ENCODE data around the gene WDR35. TPM values are rescaled to one million over a fixed set of nuclear protein-coding genes. Genes with fewer than 3 reads are reported as not detected.

The WDR35 gene
- total RNA-seq, 1 donor from 2014 or later, result 8.8 TPM

DNA sequence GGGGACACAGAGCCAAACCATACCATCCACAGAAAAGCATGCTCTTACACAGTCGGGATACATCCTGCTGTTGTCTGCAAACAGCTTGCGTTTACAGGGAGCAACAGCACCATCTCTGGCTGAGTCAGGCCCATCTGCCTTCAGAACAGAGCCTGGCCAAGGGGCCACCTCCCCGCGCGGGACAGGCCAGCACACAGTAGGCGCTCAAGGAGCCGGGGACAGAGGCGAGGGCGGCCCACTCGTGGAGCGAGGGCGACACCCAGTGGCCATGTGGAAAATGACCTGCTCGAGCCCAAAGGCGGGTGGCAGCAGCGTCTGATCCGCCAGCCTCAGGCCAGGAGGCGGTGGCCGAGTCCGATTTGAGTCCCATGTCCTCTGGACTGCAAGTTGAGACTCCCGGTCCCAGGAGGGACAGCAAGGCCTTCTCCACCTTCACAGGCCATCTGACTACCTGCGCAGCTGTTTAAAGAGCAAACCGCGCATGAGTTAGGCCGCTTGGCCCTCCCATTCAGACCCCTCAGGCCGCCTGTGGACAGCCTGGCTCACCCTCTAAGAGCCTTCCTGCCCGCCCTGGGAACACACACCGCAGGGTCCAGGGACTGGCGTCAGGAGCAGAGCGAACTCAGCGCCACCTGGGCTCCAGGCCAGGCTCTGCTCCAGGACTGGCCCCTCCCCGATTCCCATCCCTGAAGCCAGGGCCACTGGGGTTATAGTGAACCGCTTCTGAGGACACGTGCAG is 126.4 kb downstream of the WDR35 start:
- intact Hi-C loops (cut with DNase I), result no loop called here
- Histone ChIP-seq H3K4me1 (peaks cover 10% of the 10 kb centered on the region), H3K4me3 (no peak overlapping the region), H3K27ac (no peak overlapping the region), H3K9me3 (no peaks in the 10 kb centered on the region), H3K27me3 (ENCODE audit: low read depth) (no peaks in the 10 kb centered on the region), H3K36me3 (no peaks in the 10 kb centered on the region)
- peak; percentile 82 for DNase-seq
- TF ChIP-seq, protein P1, sequence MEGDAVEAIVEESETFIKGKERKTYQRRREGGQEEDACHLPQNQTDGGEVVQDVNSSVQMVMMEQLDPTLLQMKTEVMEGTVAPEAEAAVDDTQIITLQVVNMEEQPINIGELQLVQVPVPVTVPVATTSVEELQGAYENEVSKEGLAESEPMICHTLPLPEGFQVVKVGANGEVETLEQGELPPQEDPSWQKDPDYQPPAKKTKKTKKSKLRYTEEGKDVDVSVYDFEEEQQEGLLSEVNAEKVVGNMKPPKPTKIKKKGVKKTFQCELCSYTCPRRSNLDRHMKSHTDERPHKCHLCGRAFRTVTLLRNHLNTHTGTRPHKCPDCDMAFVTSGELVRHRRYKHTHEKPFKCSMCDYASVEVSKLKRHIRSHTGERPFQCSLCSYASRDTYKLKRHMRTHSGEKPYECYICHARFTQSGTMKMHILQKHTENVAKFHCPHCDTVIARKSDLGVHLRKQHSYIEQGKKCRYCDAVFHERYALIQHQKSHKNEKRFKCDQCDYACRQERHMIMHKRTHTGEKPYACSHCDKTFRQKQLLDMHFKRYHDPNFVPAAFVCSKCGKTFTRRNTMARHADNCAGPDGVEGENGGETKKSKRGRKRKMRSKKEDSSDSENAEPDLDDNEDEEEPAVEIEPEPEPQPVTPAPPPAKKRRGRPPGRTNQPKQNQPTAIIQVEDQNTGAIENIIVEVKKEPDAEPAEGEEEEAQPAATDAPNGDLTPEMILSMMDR (IDR thresholded peaks at IDR 0.05), result peak; percentile 97
- ATAC-seq, result peak; percentile 86 to 88

DNA sequence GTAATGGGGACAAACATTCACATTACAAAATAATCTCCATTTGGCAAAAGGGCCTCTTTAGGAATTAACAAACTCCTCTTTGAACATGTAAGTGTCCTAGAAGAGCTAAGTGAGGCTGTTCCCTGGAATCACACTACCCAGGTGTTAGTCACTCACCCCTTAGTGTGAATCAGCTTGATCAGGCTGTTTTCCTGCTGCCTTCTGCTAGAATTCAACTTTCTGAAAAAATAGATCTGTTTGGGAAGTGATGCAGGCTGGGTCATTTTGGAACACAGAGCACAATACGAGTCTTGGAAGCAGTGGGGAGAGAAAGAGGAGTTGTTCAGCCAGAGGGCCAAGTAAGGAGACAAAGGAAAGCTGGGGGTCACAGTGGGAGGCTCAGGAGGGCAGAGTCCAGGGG is 128.1 kb downstream of the WDR35 start:
- Histone ChIP-seq H3K9me3 (no peaks in the 10 kb centered on the region), H3K36me3 (no peaks in the 10 kb centered on the region), H3K4me1 (peaks cover 7% of the 10 kb centered on the region), H3K27me3 (ENCODE audit: low read depth) (no peaks in the 10 kb centered on the region), H3K27ac (no peak overlapping the region), H3K4me3 (no peak overlapping the region)
- DNase-seq, result no peak
- TF ChIP-seq, protein P1 (IDR thresholded peaks at IDR 0.05), result no peak
- no peak for ATAC-seq
- intact Hi-C loops (cut with DNase I), result no loop called here

Other genes with a start within 250 kb of the WDR35 start
- 10.3 TPM for gene TTC32, start 88.1 kb downstream of the WDR35 start, total RNA-seq
- gene MATN3, start 22.6 kb upstream of the WDR35 start, total RNA-seq, result 8.1 TPM
- 223 TPM for gene LAPTM4A, start 61.5 kb upstream of the WDR35 start, total RNA-seq
- 90.0 TPM for gene SDC1, start 235.0 kb upstream of the WDR35 start, total RNA-seq